Ascending aorta (tissue), 2 donors: Measurements from ENCODE around the gene RADIL. TPM values are rescaled to one million over a fixed set of nuclear protein-coding genes. Genes with fewer than 3 reads are reported as not detected.
A peak's percentile ranks its signal among the peaks of the same experiment; 100 is the strongest.

Experiments
- DNase-seq, 2 donors: peaks; one replicate each; pipeline ENCODE4 v3.0.0-alpha.2; 2019; ENCODE audit warnings: low spot score in 2 of 2
- H3K27ac ChIP-seq, 2 donors: fragments of 200-600 bp; sonication (generic); one replicate each; pipeline ENCODE4 v1.5.1; 2016 to 2017; ENCODE audit warnings: mild to moderate bottlenecking in 1 of 2
- H3K27me3 ChIP-seq: fragments of 200-600 bp; sonication (generic); one replicate; pipeline ENCODE4 v1.5.1; 2017
- H3K36me3 ChIP-seq, 2 donors: fragments of 200-600 bp; sonication (generic); one replicate each; pipeline ENCODE4 v1.5.1; 2016
- H3K4me1 ChIP-seq, 2 donors: fragments of 200-600 bp; sonication (generic); one replicate each; pipeline ENCODE4 v1.5.1; 2016 to 2017; ENCODE audit warnings: mild to moderate bottlenecking in 1 of 2
- H3K4me3 ChIP-seq, 2 donors: fragments of 200-600 bp; sonication (generic); one replicate each; pipeline ENCODE4 v1.5.1; 2016 to 2017; ENCODE audit warnings: mild to moderate bottlenecking in 1 of 2
- H3K9me3 ChIP-seq, 2 donors: fragments of 200-600 bp; sonication (generic); one replicate each; pipeline ENCODE4 v1.5.1; 2016
- intact Hi-C: fragments of 100-400 bp; cut with DNase I; formaldehyde crosslinking; loops from one replicate; pipeline ENCODE4 v1.15.1; 2023
- total RNA-seq: library from RNA; depleted of rRNA; stranded (reverse); fragments of >200 nt; gene quantifications from one replicate; pipeline ENCODE4 v1.1.0, GENCODE V29; 2016
- TF ChIP-seq, protein P1 (sequence below), 3 experiments: fragments of 200-600 bp in 2 of 3; fragments of 450-650 bp in 1 of 3; sonication (generic) in 2 of 3; IDR thresholded peaks; one replicate each; pipeline ENCODE4 v1.5.1; 2016 to 2019; ENCODE audit warnings: antibody characterized with exemption in 3 of 3, mild to moderate bottlenecking in 1 of 3, moderate library complexity in 1 of 3

The RADIL gene
- total RNA-seq, 1 donor from 2014 or later, result 42.4 TPM

- Histone ChIP-seq H3K9me3 (no peaks in the 10 kb centered on the region), H3K27ac (no peak overlapping the region), H3K27me3 (no peaks in the 10 kb centered on the region), H3K4me3 (no peak overlapping the region), H3K4me1 (peaks cover 0 to 6% of the 10 kb centered on the region in 2 donors), H3K36me3 (no peaks in the 10 kb centered on the region)
- intact Hi-C loops, result no loop called here
- DNase-seq, result no peak
- TF ChIP-seq, protein P1, sequence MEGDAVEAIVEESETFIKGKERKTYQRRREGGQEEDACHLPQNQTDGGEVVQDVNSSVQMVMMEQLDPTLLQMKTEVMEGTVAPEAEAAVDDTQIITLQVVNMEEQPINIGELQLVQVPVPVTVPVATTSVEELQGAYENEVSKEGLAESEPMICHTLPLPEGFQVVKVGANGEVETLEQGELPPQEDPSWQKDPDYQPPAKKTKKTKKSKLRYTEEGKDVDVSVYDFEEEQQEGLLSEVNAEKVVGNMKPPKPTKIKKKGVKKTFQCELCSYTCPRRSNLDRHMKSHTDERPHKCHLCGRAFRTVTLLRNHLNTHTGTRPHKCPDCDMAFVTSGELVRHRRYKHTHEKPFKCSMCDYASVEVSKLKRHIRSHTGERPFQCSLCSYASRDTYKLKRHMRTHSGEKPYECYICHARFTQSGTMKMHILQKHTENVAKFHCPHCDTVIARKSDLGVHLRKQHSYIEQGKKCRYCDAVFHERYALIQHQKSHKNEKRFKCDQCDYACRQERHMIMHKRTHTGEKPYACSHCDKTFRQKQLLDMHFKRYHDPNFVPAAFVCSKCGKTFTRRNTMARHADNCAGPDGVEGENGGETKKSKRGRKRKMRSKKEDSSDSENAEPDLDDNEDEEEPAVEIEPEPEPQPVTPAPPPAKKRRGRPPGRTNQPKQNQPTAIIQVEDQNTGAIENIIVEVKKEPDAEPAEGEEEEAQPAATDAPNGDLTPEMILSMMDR (IDR thresholded peaks at IDR 0.05), result no peak
Measured at GRCh38 chr7:4822677-4823076, 60.8 kb downstream of the RADIL start.

DNA sequence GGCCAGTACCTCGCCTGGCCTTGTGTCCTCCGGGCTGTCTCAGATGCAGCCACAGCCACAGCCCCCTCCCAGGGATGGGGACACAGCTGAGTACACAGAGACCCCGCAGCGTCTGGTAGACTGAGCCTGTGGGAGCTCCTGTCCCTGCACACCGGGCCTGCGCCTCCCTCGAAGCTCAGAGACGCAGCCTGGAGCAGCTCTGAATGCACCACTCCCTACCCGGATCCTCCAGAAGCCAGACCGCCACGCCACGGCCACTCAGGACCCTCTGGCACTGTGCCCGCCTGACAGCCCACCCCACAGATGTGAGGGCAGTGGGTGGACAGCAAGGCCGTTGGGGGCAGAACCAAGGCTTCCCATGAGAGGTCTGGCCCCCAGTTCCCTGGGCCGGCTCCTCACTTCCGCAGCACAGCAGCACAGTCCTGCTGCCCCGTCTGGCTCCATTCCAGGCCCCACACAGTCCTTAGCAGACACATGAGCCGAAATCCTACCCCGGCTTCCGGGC, 62.5 kb downstream of the RADIL start:
- no peaks in the 10 kb centered on the region for H3K27me3 ChIP-seq
- no peak overlapping the region for H3K27ac ChIP-seq
- H3K4me3 ChIP-seq, result no peak overlapping the region
- H3K9me3 ChIP-seq, result no peaks in the 10 kb centered on the region
- H3K4me1 ChIP-seq, result peaks cover 0 to 6% of the 10 kb centered on the region in 2 donors
- intact Hi-C loops, result no loop called here
- no peaks in the 10 kb centered on the region for H3K36me3 ChIP-seq
- TF ChIP-seq, protein P1 (IDR thresholded peaks at IDR 0.05), result no peak
- DNase-seq, result no peak

GRCh38 chr7:4820405-4820966, 63.0 kb downstream of the RADIL start:
- TF ChIP-seq, protein P1 (IDR thresholded peaks at IDR 0.05), result no peak
- intact Hi-C loops, result no loop called here
- Histone ChIP-seq H3K27ac (no peak overlapping the region), H3K9me3 (no peaks in the 10 kb centered on the region), H3K4me1 (peaks cover 0 to 6% of the 10 kb centered on the region in 2 donors), H3K36me3 (no peaks in the 10 kb centered on the region), H3K27me3 (no peaks in the 10 kb centered on the region), H3K4me3 (no peak overlapping the region)
- DNase-seq, result no peak

DNA sequence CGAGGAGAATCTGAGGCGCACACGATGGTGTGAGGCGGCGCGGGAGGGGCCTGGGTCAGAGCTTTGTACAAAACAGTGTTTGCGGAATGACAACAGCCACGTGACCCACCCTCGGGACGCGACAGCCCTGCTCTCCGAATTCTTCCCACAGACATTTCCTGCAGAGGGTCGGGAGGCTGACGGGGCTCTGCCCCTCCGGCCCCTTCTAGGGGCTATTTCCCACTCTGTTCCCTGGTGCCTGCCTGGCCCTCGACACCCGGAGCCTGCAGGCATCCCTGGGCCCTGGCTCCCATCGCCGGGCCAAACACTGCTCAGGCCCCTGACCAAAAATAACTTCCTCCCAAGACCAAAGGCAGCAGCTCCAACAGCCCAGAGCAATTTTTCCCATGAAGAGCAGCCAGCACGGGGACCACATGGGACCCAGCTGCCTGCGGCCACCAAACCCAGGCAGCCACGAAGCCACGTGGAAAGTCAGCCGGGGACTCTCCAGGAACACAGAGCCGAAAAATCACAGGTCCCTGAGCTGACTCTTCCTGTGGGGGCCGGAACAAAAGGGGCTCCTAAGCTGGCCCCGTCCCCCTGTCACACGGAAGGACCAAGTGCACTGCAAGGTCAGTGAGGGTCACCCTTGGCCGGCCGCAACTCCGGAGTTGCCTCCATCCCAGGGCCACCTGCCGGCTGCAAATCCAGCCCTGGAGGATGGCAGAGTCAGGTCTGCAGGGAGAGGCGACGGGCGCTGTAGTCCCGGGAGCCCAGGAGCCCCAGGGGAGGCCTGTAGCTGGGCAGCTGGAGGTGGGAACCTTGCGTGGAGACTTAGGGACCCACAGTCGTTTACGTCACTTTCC, 63.7 kb downstream of the RADIL start:
- no peaks in the 10 kb centered on the region for H3K36me3 ChIP-seq
- no peak overlapping the region for H3K27ac ChIP-seq
- H3K27me3 ChIP-seq, result no peaks in the 10 kb centered on the region
- intact Hi-C loops, result no loop called here
- DNase-seq, result no peak
- H3K9me3 ChIP-seq, result no peaks in the 10 kb centered on the region
- TF ChIP-seq, protein P1 (IDR thresholded peaks at IDR 0.05), result no peak
- peak overlapping the region in 1 of 2 donors; percentile 21 for H3K4me3 ChIP-seq
- peaks cover 0 to 6% of the 10 kb centered on the region in 2 donors for H3K4me1 ChIP-seq

DNA sequence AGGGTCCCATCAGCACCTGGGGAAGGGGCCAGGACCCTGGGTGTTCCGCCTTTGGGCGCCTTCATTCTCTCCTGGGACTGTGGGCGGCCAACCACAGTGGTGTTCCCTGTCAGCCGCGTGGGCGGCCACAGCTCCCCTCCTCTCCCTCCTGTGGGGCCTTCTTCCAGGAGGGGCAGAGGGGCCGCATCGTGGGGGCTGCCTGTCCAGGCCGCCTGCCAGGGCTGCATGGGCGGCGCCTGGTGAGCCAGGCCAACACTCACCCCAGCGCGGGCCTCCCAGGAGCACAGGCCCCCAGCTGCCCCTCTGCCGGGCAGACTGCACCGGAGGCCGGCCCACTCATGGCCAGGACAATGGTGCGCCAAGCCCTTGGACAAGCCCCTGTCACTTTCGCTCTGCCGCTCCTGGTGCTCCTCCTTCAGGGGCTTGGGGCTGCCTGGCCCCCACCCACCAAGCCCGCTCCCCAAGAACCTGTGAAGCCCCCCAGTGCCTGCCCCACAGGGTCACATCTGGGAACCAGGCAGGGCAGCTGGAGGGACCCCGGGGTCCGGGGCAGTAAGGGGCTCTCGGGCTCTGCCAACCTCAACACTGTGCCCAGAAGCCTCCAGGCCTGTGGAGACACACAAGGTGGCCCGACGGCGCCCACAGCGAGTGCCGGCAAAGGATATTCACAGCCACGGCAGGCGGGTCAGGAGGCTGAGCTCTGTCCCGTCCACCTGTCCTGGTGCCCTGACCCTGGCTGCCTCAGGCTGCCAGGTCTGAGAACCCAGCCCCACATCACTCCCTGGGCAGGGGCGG, 65.3 kb downstream of the RADIL start:
- Histone ChIP-seq H3K27me3 (no peaks in the 10 kb centered on the region), H3K27ac (no peak overlapping the region), H3K4me1 (peaks cover 0 to 6% of the 10 kb centered on the region in 2 donors), H3K9me3 (no peaks in the 10 kb centered on the region), H3K4me3 (no peak overlapping the region), H3K36me3 (peaks cover 0 to 5% of the 10 kb centered on the region in 2 donors)
- intact Hi-C loops, result no loop called here
- TF ChIP-seq, protein P1 (IDR thresholded peaks at IDR 0.05), result no peak
- no peak for DNase-seq
